Measurements from ENCODE around the gene ACTR6. TPM values are rescaled to one million over a fixed set of nuclear protein-coding genes. Genes with fewer than 3 reads are reported as not detected.

The ACTR6 gene
- total RNA-seq = 10 to 100 TPM; 11.6 to 30.8 (median 17.5) TPM

GRCh38 chr12:100200463-100201181 lies at the start of gene ACTR6:
ACTR6 (plus strand) TSS chr12:100200815; CDS start chr12:100200852, 37 bp downstream.
- Histone ChIP-seq H3K27me3 (no peaks in the 10 kb centered on the region), H3K9me3 (no peaks in the 10 kb centered on the region), H3K4me3 (peak within 1 kb of the TSS; percentile 61 to 89), H3K36me3 (peaks cover 0 to 16% of the 10 kb centered on the region in 2 donors), H3K4me1 (peaks cover 0 to 53% (median 11%) of the 10 kb centered on the region in 3 donors), H3K27ac (peak within 1 kb of the TSS; percentile 71 to 94 (median 88))
- TF ChIP-seq EP300 (IDR thresholded peaks at IDR 0.05) (no peak), POLR2AphosphoS5 (IDR thresholded peaks at IDR 0.05) (peak; percentile 87), POLR2A (IDR thresholded peaks at IDR 0.05) (peak; percentile 32 to 51), CTCF (IDR thresholded peaks at IDR 0.05) (peak in 2 of 4 experiments; percentile 10 to 25)
- WGBS, 2 donors (ENCODE audit: low coverage in 1 of 2) = 0% methylated on average over 31 to 37 of the region's 38 CpGs
- peak; percentile 94 for ATAC-seq

GRCh38 chr12:100151769-100152168 lies 48.8 kb upstream of the ACTR6 start:
- 98 to 100% methylated on average over 1 to 2 of the region's 2 CpGs for WGBS, 2 donors (ENCODE audit: low coverage in 1 of 2)
- H3K36me3 ChIP-seq = no peaks in the 10 kb centered on the region
- H3K27ac ChIP-seq = no peak overlapping the region
- ATAC-seq = no peak
- no peaks in the 10 kb centered on the region for H3K27me3 ChIP-seq
- no peaks in the 10 kb centered on the region for H3K4me1 ChIP-seq
- TF ChIP-seq CTCF (IDR thresholded peaks at IDR 0.05) (no peak), POLR2A (IDR thresholded peaks at IDR 0.05) (no peak), POLR2AphosphoS5 (IDR thresholded peaks at IDR 0.05) (no peak), EP300 (IDR thresholded peaks at IDR 0.05) (no peak)
- no peak overlapping the region for H3K4me3 ChIP-seq
- no peaks in the 10 kb centered on the region for H3K9me3 ChIP-seq

GRCh38 chr12:100153131-100153530 lies 47.5 kb upstream of the ACTR6 start:
- no peak for ATAC-seq
- H3K4me3 ChIP-seq = no peak overlapping the region
- no peak overlapping the region for H3K27ac ChIP-seq
- TF ChIP-seq POLR2A (IDR thresholded peaks at IDR 0.05) (no peak), EP300 (IDR thresholded peaks at IDR 0.05) (no peak), CTCF (IDR thresholded peaks at IDR 0.05) (no peak), POLR2AphosphoS5 (IDR thresholded peaks at IDR 0.05) (no peak)
- WGBS, 2 donors (ENCODE audit: low coverage in 1 of 2) = 93% methylated on average over 6 of the region's 10 CpGs; no CpG with 5 or more reads in 1 of the 2 donors
- H3K36me3 ChIP-seq = no peaks in the 10 kb centered on the region
- no peaks in the 10 kb centered on the region for H3K27me3 ChIP-seq
- no peaks in the 10 kb centered on the region for H3K9me3 ChIP-seq
- H3K4me1 ChIP-seq = no peaks in the 10 kb centered on the region

- no peaks in the 10 kb centered on the region for H3K27me3 ChIP-seq
- TF ChIP-seq EP300 (IDR thresholded peaks at IDR 0.05) (no peak), CTCF (IDR thresholded peaks at IDR 0.05) (peak in 3 of 4 experiments; percentile 60 to 79 (median 66))
- 63 to 100% methylated on average over 2 to 4 of the region's 15 CpGs for WGBS, 2 donors (ENCODE audit: low coverage in 1 of 2)
- no peaks in the 10 kb centered on the region for H3K36me3 ChIP-seq
- H3K9me3 ChIP-seq = no peaks in the 10 kb centered on the region
- ATAC-seq = peak; percentile 44
- no peak overlapping the region for H3K27ac ChIP-seq
- no peaks in the 10 kb centered on the region for H3K4me1 ChIP-seq
- no peak overlapping the region for H3K4me3 ChIP-seq
Observed at GRCh38 chr12:100154474-100155247, 46.0 kb upstream of the ACTR6 start.
